ENCODE measurements around the gene AQP2. TPM values are rescaled to one million over a fixed set of nuclear protein-coding genes. Genes with fewer than 3 reads are reported as not detected.

Gene AQP2
- polyA plus RNA-seq, 1 donor = 0.01 TPM

GRCh38 chr12:49920241-49920914 is 30.2 kb upstream of the AQP2 start:
- Histone ChIP-seq H3K4me3 (ENCODE audit: low read length) (no peak overlapping the region), H3K9me3 (ENCODE audit: control insufficient read depth, low read depth, low read length) (no peaks in the 10 kb centered on the region), H3K36me3 (ENCODE audit: control insufficient read depth, insufficient read depth, low read length) (no peaks in the 10 kb centered on the region), H3K4me1 (ENCODE audit: control insufficient read depth, insufficient read depth, low read length) (no peaks in the 10 kb centered on the region), H3K27me3 (ENCODE audit: control insufficient read depth, insufficient read depth, low read length) (peaks cover 6% of the 10 kb centered on the region), H3K27ac (ENCODE audit: low read length) (no peak overlapping the region)
- WGBS (ENCODE audit: insufficient coverage, low lambda C conversion rate) = no CpG with 5 or more reads among the region's 12 CpGs
- no peak for DNase-seq

- Histone ChIP-seq H3K4me3 (ENCODE audit: low read length) (no peak overlapping the region), H3K4me1 (ENCODE audit: control insufficient read depth, insufficient read depth, low read length) (no peaks in the 10 kb centered on the region), H3K36me3 (ENCODE audit: control insufficient read depth, insufficient read depth, low read length) (no peaks in the 10 kb centered on the region), H3K27ac (ENCODE audit: low read length) (no peak overlapping the region), H3K27me3 (ENCODE audit: control insufficient read depth, insufficient read depth, low read length) (peaks cover 6% of the 10 kb centered on the region), H3K9me3 (ENCODE audit: control insufficient read depth, low read depth, low read length) (no peaks in the 10 kb centered on the region)
- WGBS (ENCODE audit: insufficient coverage, low lambda C conversion rate) = no CpG with 5 or more reads among the region's 3 CpGs
- no peak for DNase-seq
Measured at GRCh38 chr12:49920915-49921286, 29.6 kb upstream of the AQP2 start.

- no peaks in the 10 kb centered on the region for H3K9me3 ChIP-seq (ENCODE audit: control insufficient read depth, low read depth, low read length)
- no peak for DNase-seq
- H3K27me3 ChIP-seq (ENCODE audit: control insufficient read depth, insufficient read depth, low read length) = peaks cover 4% of the 10 kb centered on the region
- no peak overlapping the region for H3K27ac ChIP-seq (ENCODE audit: low read length)
- H3K36me3 ChIP-seq (ENCODE audit: control insufficient read depth, insufficient read depth, low read length) = no peaks in the 10 kb centered on the region
- H3K4me3 ChIP-seq (ENCODE audit: low read length) = no peak overlapping the region
- 98% methylated on average over 3 of the region's 3 CpGs for WGBS (ENCODE audit: insufficient coverage, low lambda C conversion rate)
- H3K4me1 ChIP-seq (ENCODE audit: control insufficient read depth, insufficient read depth, low read length) = no peaks in the 10 kb centered on the region
Measured at GRCh38 chr12:49921299-49921698, 29.2 kb upstream of the AQP2 start.

GRCh38 chr12:49921936-49922335 is 28.6 kb upstream of the AQP2 start:
- no peaks in the 10 kb centered on the region for H3K9me3 ChIP-seq (ENCODE audit: control insufficient read depth, low read depth, low read length)
- peaks cover 4% of the 10 kb centered on the region for H3K27me3 ChIP-seq (ENCODE audit: control insufficient read depth, insufficient read depth, low read length)
- no peaks in the 10 kb centered on the region for H3K36me3 ChIP-seq (ENCODE audit: control insufficient read depth, insufficient read depth, low read length)
- WGBS (ENCODE audit: insufficient coverage, low lambda C conversion rate) = no CpG with 5 or more reads among the region's 6 CpGs
- no peak overlapping the region for H3K4me3 ChIP-seq (ENCODE audit: low read length)
- H3K4me1 ChIP-seq (ENCODE audit: control insufficient read depth, insufficient read depth, low read length) = no peaks in the 10 kb centered on the region
- H3K27ac ChIP-seq (ENCODE audit: low read length) = no peak overlapping the region
- DNase-seq = no peak

GRCh38 chr12:49922349-49923034 is 28.0 kb upstream of the AQP2 start:
- peaks cover under 1% of the 10 kb centered on the region for H3K27me3 ChIP-seq (ENCODE audit: control insufficient read depth, insufficient read depth, low read length)
- H3K4me1 ChIP-seq (ENCODE audit: control insufficient read depth, insufficient read depth, low read length) = no peaks in the 10 kb centered on the region
- no peak overlapping the region for H3K4me3 ChIP-seq (ENCODE audit: low read length)
- no peak overlapping the region for H3K27ac ChIP-seq (ENCODE audit: low read length)
- DNase-seq = no peak
- H3K9me3 ChIP-seq (ENCODE audit: control insufficient read depth, low read depth, low read length) = no peaks in the 10 kb centered on the region
- WGBS (ENCODE audit: insufficient coverage, low lambda C conversion rate) = no CpG with 5 or more reads among the region's 12 CpGs
- no peaks in the 10 kb centered on the region for H3K36me3 ChIP-seq (ENCODE audit: control insufficient read depth, insufficient read depth, low read length)

- no peaks in the 10 kb centered on the region for H3K27me3 ChIP-seq (ENCODE audit: control insufficient read depth, insufficient read depth, low read length)
- no peaks in the 10 kb centered on the region for H3K36me3 ChIP-seq (ENCODE audit: control insufficient read depth, insufficient read depth, low read length)
- no peak overlapping the region for H3K27ac ChIP-seq (ENCODE audit: low read length)
- no peaks in the 10 kb centered on the region for H3K4me1 ChIP-seq (ENCODE audit: control insufficient read depth, insufficient read depth, low read length)
- no peaks in the 10 kb centered on the region for H3K9me3 ChIP-seq (ENCODE audit: control insufficient read depth, low read depth, low read length)
- H3K4me3 ChIP-seq (ENCODE audit: low read length) = no peak overlapping the region
- 100% methylated on average over 1 of the region's 7 CpGs for WGBS (ENCODE audit: insufficient coverage, low lambda C conversion rate)
- no peak for DNase-seq
Measured at GRCh38 chr12:49923035-49923644, 27.4 kb upstream of the AQP2 start.

GRCh38 chr12:49923880-49924556 is 26.5 kb upstream of the AQP2 start:
- Histone ChIP-seq H3K4me1 (ENCODE audit: control insufficient read depth, insufficient read depth, low read length) (no peaks in the 10 kb centered on the region), H3K4me3 (ENCODE audit: low read length) (no peak overlapping the region), H3K9me3 (ENCODE audit: control insufficient read depth, low read depth, low read length) (no peaks in the 10 kb centered on the region), H3K27me3 (ENCODE audit: control insufficient read depth, insufficient read depth, low read length) (peaks cover 3% of the 10 kb centered on the region), H3K36me3 (ENCODE audit: control insufficient read depth, insufficient read depth, low read length) (no peaks in the 10 kb centered on the region), H3K27ac (ENCODE audit: low read length) (no peak overlapping the region)
- WGBS (ENCODE audit: insufficient coverage, low lambda C conversion rate) = 89% methylated on average over 3 of the region's 15 CpGs
- DNase-seq = no peak

- Histone ChIP-seq H3K27ac (ENCODE audit: low read length) (no peak overlapping the region), H3K36me3 (ENCODE audit: control insufficient read depth, insufficient read depth, low read length) (no peaks in the 10 kb centered on the region), H3K27me3 (ENCODE audit: control insufficient read depth, insufficient read depth, low read length) (peaks cover 7% of the 10 kb centered on the region), H3K4me1 (ENCODE audit: control insufficient read depth, insufficient read depth, low read length) (no peaks in the 10 kb centered on the region), H3K4me3 (ENCODE audit: low read length) (no peak overlapping the region), H3K9me3 (ENCODE audit: control insufficient read depth, low read depth, low read length) (no peaks in the 10 kb centered on the region)
- WGBS (ENCODE audit: insufficient coverage, low lambda C conversion rate) = no CpG with 5 or more reads among the region's 7 CpGs
- DNase-seq = no peak
Measured at GRCh38 chr12:49924628-49925246, 25.8 kb upstream of the AQP2 start.

- DNase-seq = no peak
- no CpG with 5 or more reads among the region's 11 CpGs for WGBS (ENCODE audit: insufficient coverage, low lambda C conversion rate)
- H3K4me1 ChIP-seq (ENCODE audit: control insufficient read depth, insufficient read depth, low read length) = no peaks in the 10 kb centered on the region
- H3K27me3 ChIP-seq (ENCODE audit: control insufficient read depth, insufficient read depth, low read length) = peaks cover 7% of the 10 kb centered on the region
- no peaks in the 10 kb centered on the region for H3K36me3 ChIP-seq (ENCODE audit: control insufficient read depth, insufficient read depth, low read length)
- H3K27ac ChIP-seq (ENCODE audit: low read length) = no peak overlapping the region
- no peak overlapping the region for H3K4me3 ChIP-seq (ENCODE audit: low read length)
- H3K9me3 ChIP-seq (ENCODE audit: control insufficient read depth, low read depth, low read length) = no peaks in the 10 kb centered on the region
Measured at GRCh38 chr12:49925433-49926204, 24.9 kb upstream of the AQP2 start.
